Upper lobe of right lung (tissue), 1 donor: Measurements from ENCODE around the gene GNAQ. TPM values are rescaled to one million over a fixed set of nuclear protein-coding genes. Genes with fewer than 3 reads are reported as not detected.

ENCODE experiments used
- ATAC-seq: fragments of 200-7000 bp; cut with Tn5 transposase; one replicate; pipeline ENCODE4 v1.9.1; 2020; ENCODE audit warnings: mild to moderate bottlenecking, moderate library complexity
- DNase-seq: peaks from one replicate; pipeline ENCODE4 v3.0.0-alpha.2; 2020
- H3K27ac ChIP-seq: fragments of 200-600 bp; one replicate; pipeline ENCODE4 v1.8.0; 2022
- H3K27me3 ChIP-seq: fragments of 200-600 bp; one replicate; pipeline ENCODE4 v1.8.0; 2022; ENCODE audit warnings: mild to moderate bottlenecking
- H3K36me3 ChIP-seq: fragments of 200-600 bp; one replicate; pipeline ENCODE4 v1.8.0; 2022
- H3K4me1 ChIP-seq: fragments of 200-600 bp; one replicate; pipeline ENCODE4 v1.8.0; 2022
- H3K4me3 ChIP-seq: fragments of 200-600 bp; one replicate; pipeline ENCODE4 v1.8.0; 2022; ENCODE audit warnings: mild to moderate bottlenecking
- H3K9me3 ChIP-seq: fragments of 200-600 bp; one replicate; pipeline ENCODE4 v1.8.0; 2022
- intact Hi-C: fragments of 100-400 bp; cut with DNase I; formaldehyde crosslinking; loops from one replicate; pipeline ENCODE4 v1.11.0; 2022
- total RNA-seq: library from RNA; stranded (reverse); fragmentation: NEBNext Ultra II Directional; extraction: Animal tissue kit (Norgen Biotek cat#: 25700); gene quantifications from one replicate; pipeline ENCODE4 v1.2.1, GENCODE V29; 2021
- TF ChIP-seq, protein P1 (sequence below): fragments of 200-600 bp; IDR thresholded peaks from one replicate; pipeline ENCODE4 v1.8.0; 2022; ENCODE audit warnings: antibody characterized with exemption
- donor health status: DM: no; HTN: yes; CAD: no; lungs with severe emphysema.

The GNAQ gene
- total RNA-seq, 1 donor from 2014 or later = 132 TPM

DNA sequence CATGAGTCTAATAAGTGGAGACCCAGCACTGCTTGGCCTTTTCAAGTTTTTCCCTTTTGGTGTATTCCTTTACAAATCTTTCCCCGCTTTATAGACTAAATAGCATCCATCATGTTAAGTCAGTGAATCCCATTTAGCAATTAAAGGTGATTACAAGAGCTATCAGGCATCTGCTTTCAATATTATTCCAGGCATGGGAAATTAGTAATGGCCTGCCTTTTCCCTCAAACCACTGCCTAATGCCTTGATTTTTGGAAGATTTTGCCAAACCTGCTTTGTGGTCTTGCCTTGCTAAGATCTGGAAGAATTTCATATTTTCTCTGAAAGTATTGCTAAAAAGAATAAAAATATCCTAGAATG, 280.6 kb downstream of the GNAQ start:
- no peaks in the 10 kb centered on the region for H3K36me3 ChIP-seq
- ATAC-seq (no peak), DNase-seq (no peak)
- no peaks in the 10 kb centered on the region for H3K9me3 ChIP-seq
- H3K27ac ChIP-seq = no peak overlapping the region
- H3K27me3 ChIP-seq = no peaks in the 10 kb centered on the region
- intact Hi-C loops = loop anchor here (10.0 kb wide), 1 partner anchor 316 kb away; no protein-coding TSS in a partner anchor
- no peak overlapping the region for H3K4me3 ChIP-seq
- peaks cover 4% of the 10 kb centered on the region for H3K4me1 ChIP-seq
- TF ChIP-seq, protein P1, sequence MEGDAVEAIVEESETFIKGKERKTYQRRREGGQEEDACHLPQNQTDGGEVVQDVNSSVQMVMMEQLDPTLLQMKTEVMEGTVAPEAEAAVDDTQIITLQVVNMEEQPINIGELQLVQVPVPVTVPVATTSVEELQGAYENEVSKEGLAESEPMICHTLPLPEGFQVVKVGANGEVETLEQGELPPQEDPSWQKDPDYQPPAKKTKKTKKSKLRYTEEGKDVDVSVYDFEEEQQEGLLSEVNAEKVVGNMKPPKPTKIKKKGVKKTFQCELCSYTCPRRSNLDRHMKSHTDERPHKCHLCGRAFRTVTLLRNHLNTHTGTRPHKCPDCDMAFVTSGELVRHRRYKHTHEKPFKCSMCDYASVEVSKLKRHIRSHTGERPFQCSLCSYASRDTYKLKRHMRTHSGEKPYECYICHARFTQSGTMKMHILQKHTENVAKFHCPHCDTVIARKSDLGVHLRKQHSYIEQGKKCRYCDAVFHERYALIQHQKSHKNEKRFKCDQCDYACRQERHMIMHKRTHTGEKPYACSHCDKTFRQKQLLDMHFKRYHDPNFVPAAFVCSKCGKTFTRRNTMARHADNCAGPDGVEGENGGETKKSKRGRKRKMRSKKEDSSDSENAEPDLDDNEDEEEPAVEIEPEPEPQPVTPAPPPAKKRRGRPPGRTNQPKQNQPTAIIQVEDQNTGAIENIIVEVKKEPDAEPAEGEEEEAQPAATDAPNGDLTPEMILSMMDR = no peak

DNA sequence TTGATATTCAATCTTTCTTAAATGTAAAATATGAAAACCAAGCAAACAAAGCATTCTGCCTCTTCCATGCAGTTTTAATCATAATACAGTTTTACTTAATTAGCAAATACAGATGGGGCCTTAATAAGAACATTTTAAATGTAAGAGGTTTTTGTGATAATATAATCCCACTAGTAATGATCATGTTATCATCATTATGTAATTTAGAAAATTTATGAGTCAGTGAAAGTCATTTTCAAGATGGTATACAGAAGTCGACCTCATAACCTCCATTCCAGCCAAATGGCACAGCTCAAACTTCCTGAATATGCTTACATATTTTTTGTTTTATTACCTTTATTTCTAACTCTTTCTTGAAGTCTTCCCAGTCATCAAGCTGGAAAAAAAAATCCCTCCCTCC, 281.3 kb downstream of the GNAQ start:
- Histone ChIP-seq H3K9me3 (no peaks in the 10 kb centered on the region), H3K27ac (no peak overlapping the region), H3K27me3 (no peaks in the 10 kb centered on the region), H3K4me3 (no peak overlapping the region), H3K4me1 (peaks cover 4% of the 10 kb centered on the region), H3K36me3 (no peaks in the 10 kb centered on the region)
- intact Hi-C loops = loop anchor here (10.0 kb wide), 1 partner anchor 315 kb away; no protein-coding TSS in a partner anchor
- TF ChIP-seq, protein P1 = no peak
- DNase-seq (no peak), ATAC-seq (no peak)

DNA sequence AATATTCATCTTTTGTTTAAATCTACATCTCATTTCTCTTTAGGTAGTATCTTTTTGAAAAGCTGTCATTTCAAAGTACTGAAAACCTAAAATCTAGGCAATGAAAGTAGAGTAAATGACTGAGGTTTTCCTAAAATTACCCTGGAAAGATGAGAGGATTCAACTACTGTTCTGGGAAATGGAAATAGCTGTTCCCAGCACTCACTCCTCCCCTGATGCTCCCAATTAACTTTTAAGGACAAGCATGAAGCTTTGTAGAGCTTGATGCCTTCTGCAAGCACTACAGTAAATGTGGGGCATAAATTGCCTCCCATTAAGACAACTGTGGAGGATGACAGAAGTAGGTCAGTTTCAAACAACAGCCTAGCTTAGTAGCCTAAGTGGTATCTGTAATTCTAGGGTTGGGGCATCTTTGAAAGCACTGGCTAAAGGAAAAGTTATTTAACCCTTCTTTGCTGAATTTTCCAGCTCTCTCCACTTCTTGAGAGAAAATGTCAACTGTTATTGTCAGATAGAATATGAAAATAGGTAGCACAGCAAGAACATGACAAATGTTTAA, 283.3 kb downstream of the GNAQ start:
- no peak overlapping the region for H3K27ac ChIP-seq
- no peaks in the 10 kb centered on the region for H3K27me3 ChIP-seq
- intact Hi-C loops = no loop called here
- no peak overlapping the region for H3K4me3 ChIP-seq
- DNase-seq (no peak), ATAC-seq (no peak)
- H3K4me1 ChIP-seq = peaks cover 4% of the 10 kb centered on the region
- H3K36me3 ChIP-seq = no peaks in the 10 kb centered on the region
- TF ChIP-seq, protein P1 = no peak
- H3K9me3 ChIP-seq = no peaks in the 10 kb centered on the region

DNA sequence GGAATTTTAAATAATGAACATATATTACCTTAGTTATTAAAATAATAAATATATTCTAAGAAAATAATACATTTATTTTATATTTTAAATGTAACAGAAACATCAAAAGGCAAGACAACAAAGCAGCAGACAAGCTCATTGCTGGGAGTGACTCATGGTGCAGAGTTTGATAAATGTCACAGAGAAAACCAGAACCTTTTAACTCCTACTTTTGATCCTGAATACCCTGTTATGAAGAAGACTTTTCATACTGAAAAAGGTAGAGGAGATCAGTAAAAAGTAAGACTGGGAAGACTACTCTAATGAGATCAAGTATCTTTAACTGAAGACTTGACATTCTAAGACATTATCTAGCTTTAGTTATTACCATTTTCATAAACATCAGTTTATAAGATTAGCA, 284.4 kb downstream of the GNAQ start:
- no peak overlapping the region for H3K27ac ChIP-seq
- H3K4me1 ChIP-seq = peaks cover 4% of the 10 kb centered on the region
- ATAC-seq (no peak), DNase-seq (no peak)
- no peaks in the 10 kb centered on the region for H3K9me3 ChIP-seq
- H3K4me3 ChIP-seq = no peak overlapping the region
- TF ChIP-seq, protein P1 = no peak
- no peaks in the 10 kb centered on the region for H3K36me3 ChIP-seq
- intact Hi-C loops = no loop called here
- no peaks in the 10 kb centered on the region for H3K27me3 ChIP-seq

DNA sequence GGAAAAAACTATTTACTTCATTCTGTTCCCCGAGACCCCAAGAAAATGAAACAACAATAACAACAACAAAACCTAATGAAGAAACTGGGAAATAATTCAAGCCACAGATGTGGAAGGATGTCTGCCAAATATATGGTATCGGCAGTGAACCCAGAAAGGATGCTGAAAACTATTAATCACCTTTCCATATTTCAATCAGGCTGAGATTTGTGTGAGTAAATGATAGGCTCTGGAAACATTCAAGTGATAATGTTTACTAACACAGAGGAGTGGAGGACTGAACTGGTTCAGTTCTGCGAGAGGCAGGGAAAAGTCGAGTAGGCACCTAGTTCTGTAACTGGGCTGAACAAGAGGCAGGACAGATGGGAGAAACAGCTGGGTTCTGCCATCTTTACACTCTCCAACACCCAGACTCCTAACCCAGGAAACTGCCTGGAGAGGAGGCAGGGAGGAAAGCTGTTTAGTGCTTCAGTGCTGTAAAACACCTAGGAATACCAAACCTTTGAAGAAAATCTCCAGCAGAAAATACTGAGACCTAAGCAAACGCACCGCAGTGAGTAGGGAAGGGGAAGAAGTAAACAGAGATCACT, 286.7 kb downstream of the GNAQ start:
- DNase-seq (no peak), ATAC-seq (no peak)
- H3K4me1 ChIP-seq = no peaks in the 10 kb centered on the region
- no peak overlapping the region for H3K4me3 ChIP-seq
- H3K27ac ChIP-seq = no peak overlapping the region
- TF ChIP-seq, protein P1 = no peak
- H3K27me3 ChIP-seq = no peaks in the 10 kb centered on the region
- H3K36me3 ChIP-seq = no peaks in the 10 kb centered on the region
- intact Hi-C loops = no loop called here
- no peaks in the 10 kb centered on the region for H3K9me3 ChIP-seq
